ENCODE results near the gene HOXC12.

The HOXC12 gene

DNA sequence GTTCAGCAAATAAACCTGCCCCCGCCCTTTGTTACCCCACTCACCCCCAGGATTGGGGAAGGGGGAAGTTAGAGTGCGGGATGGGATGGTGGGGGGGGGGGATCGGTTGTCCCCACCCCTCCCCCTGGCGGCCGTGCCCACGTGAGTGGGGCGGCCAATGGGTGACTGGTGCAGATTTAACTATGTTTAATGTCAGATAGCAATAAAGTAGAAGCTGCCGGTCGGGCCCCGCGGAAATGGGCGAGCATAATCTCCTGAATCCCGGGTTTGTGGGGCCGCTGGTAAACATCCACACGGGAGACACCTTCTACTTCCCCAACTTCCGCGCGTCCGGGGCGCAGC, at the start of gene HOXC12:
HOXC12 (plus strand) TSS at position 210 of the 342 bp plus-strand sequence; CDS start at position 237, 27 bp downstream.
- no peak for DNase-seq (ENCODE audit: low read depth in 2 of 2)

DNA sequence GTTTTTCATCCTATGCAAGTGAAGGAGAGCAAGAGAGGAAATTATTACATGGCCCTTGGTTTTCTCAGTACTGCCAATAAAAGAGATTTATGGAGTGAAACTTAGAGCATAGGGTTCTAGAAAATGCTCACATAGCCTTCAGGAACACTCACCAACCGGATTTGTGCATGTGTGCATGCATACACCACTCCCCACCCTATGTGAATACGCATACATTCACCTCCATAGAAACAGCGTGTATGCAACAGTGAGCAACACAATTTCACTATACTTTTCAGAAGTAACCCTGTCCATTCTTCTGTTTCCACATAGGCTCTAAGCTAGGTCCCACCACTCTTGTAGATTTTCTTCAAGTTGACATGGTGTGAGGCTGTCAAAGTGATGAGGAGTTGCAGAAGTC, 47.6 kb upstream of the HOXC12 start:
- no peak for DNase-seq (ENCODE audit: low read depth in 2 of 2)

GRCh38 chr12:53916788-53917655, 37.7 kb upstream of the HOXC12 start:
- no peak for DNase-seq (ENCODE audit: low read depth in 2 of 2)

GRCh38 chr12:53924521-53925405, 29.9 kb upstream of the HOXC12 start:
- DNase-seq (ENCODE audit: low read depth in 2 of 2) = no peak

DNA sequence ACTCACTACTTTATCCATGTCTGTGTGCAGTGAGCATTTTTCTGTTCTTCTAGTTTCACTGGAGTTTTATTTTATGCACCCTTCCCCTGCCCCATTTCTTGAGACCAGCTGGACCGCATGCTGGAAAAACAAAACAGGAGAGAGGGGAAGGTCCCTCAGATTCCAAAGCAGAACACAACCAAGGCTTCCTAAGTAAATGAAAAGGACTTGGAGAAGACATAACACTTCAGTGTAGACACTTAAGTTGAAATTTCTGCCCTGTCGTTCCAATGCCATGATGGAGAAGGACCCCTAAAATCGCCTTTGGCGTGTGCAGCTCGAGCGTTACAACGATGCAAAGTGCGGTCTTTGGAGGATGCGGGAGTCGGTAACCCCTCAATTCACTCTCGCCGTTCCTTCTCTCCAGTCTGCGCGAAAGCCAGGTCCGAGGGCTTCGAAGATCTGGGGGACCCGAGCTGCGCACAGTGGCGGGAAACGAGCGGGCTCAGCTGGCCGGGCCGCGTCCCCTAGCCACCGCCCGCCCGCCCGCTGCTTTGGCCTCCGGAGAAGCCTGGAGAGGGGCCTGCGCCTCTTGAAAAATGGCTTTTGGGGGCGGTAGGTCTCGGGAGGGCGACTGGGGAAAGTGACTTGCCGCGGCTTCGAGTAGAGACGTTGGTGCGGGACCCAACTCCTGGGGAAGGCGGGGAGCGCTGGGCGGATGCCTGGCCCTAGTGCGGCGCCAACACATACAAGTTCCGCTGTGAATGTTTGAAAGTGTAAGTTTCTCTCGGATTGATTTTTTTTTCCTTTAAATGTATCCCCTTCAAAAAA, 27.3 kb upstream of the HOXC12 start:
- no peak for DNase-seq (ENCODE audit: low read depth in 2 of 2)

- DNase-seq (ENCODE audit: low read depth in 2 of 2) = no peak
Observed at GRCh38 chr12:53928054-53928835, 26.5 kb upstream of the HOXC12 start.

DNA sequence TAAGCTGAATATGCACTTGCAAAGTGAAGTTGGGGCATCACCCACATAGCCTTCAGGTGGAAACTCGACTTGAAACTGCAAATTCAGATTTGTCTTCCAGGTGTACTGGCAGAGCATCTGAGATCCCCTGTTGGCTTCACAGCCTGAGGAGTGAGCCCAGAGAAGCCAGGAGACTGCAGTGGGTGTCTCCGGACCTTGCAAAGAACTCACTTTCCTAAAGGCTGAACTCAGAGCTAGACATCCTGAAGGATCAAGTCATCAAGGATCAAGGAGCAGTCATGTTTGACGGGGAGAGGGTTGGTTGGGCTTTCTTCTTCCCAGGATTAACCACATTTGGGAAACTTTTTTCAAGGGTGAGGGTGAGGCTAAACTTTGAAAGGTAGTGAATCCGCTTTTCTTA, 25.2 kb upstream of the HOXC12 start:
- DNase-seq (ENCODE audit: low read depth in 2 of 2) = no peak

- DNase-seq (ENCODE audit: low read depth in 2 of 2) = no peak
Observed at GRCh38 chr12:53930591-53931255, 24.0 kb upstream of the HOXC12 start.

DNA sequence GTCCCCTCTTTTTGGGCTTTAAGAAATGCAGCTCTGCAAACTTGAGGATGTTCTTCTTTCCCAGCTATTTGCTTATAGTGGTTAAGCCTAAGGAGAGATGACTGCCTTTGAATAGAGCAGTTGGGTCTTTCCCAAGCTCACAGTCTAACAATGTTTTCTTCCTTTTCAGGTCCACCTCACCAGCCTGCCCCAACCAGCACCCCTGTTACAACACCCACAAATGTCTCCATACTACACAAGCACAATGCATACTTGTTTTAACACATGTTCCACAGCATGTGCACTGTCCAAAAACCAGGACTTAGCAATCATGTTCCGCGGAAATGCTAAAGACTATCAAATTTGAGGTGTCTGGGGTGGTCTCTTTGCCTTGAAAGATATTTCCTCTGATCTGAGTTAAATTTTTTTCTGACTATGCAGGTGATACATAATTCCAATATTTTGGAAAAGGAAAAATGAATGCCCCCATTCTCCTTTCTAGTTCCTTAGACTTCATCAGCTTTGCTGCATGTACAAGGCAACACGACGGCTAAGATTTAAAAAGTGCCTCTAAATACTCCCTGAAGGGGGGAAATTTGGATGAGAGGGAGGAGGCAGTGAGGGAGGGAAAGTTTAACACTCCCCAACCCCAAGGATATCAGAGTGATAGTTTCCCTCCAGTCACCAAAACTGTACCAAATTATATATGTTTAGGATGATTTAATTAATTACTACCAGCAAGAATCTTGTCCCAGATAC, 22.7 kb upstream of the HOXC12 start:
- DNase-seq (ENCODE audit: low read depth in 2 of 2) = no peak

DNA sequence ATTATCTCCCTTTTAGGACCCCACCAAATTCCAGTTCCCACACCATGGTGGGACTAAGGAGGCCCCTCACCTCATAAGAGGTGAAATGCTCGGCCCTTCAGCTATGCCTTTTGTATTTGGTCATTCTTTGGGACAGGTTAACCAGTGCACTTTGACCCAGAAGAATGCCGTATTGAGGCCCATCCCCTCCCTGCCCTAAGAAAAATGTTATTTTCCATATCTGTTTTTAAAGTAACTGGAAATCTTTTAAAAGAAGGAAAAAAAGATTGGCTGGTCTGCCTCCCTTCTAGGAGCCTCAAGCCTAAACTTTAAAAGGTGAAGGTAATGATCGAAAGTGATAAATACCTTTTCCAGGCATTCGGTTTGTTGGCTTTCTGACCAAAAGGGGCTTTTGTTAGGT, 21.8 kb upstream of the HOXC12 start:
- DNase-seq (ENCODE audit: low read depth in 2 of 2) = no peak

- DNase-seq (ENCODE audit: low read depth in 2 of 2) = no peak
Observed at GRCh38 chr12:53935383-53936341, 19.0 kb upstream of the HOXC12 start.

- no peak for DNase-seq (ENCODE audit: low read depth in 2 of 2)
Observed at GRCh38 chr12:53937099-53937498, 17.6 kb upstream of the HOXC12 start.

DNA sequence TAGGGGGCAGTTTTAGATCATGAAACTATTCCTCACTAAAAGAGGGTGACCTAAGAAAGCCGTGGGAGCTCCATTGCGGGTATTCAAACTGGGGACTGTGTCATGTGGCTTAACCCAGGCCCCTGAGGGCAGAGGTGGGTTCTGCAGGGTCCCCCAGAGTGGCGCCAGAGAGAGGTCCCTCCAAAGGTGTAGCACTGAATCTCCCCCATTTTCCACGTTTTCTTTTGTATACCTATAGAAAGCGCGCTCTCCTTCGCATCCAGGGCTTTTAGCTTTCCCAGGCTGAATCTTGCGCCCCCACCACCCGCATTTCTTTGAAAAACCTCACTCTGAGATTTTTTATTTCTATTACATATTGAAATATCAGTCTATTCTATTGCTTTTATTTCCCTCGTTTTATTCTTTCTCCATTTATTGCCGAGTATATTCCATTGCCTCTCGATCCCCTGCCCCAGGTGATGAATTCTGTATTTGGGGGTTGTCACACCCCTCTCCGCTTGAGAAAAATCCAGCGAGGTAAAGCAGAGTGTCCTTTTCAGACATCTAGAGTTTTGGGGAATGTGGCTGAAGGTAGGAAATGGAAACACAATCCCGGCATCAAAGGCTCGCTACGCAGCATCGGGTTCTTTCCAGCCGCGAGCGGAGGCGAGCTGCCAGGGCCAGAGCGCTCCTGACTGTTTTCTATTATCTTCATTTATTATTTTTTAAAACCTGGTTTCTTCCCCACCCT, 16.9 kb upstream of the HOXC12 start:
- no peak for DNase-seq (ENCODE audit: low read depth in 2 of 2)

- peak; percentile 31 to 44 for DNase-seq (ENCODE audit: low read depth in 2 of 2)
Observed at GRCh38 chr12:53938326-53939140, 16.2 kb upstream of the HOXC12 start, which contains the start of gene HOXC13. TSS of gene HOXC13 (plus strand) at chr12:53938831. CDS start at chr12:53938907, 76 bp downstream.

- DNase-seq (ENCODE audit: low read depth in 2 of 2) = no peak
Observed at GRCh38 chr12:53939141-53940108, 15.3 kb upstream of the HOXC12 start.

Data from activated CD4-positive, alpha-beta T cell treated with anti-CD3 and anti-CD28 coated beads for 24 hours (primary cell).